GM20000 (cell line): ENCODE data around the gene PFN2.
"Not testable (repeated sequence)": the region's sequence is repeated elsewhere in the genome, so short reads cannot be mapped to it uniquely, and the experiment has no call there.

ENCODE experiments used
- DNase-seq: peaks from one replicate; pipeline ENCODE4 v3.0.0; 2012; ENCODE audit warnings: low spot score
- TF ChIP-seq, protein P1 (sequence below): IDR thresholded peaks from 2 replicates; pipeline ENCODE4 v1.5.1; 2012; ENCODE audit warnings: mild to moderate bottlenecking, control low read depth; ENCODE audit errors: extremely low read depth, missing control alignments

The PFN2 gene

DNA sequence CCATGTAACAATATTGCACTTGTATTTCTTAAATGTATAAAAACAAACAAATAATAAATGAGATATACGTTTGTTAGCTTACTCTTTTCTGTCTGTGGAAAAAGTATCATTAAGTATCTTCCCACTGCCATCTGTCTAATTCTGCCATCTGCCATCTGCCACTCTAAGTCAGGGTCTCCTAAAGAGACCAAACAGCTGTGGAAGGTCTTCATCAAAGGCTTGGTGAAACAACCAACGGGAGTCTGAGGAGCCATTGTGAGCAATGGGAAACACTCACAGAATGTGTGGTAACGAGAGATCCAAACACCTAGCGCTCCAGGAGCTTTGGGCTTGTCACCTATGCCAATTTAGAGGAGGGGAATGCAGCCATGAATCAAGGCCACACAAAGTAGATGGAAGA lies 28.7 kb upstream of the PFN2 start:
- TF ChIP-seq, protein P1, sequence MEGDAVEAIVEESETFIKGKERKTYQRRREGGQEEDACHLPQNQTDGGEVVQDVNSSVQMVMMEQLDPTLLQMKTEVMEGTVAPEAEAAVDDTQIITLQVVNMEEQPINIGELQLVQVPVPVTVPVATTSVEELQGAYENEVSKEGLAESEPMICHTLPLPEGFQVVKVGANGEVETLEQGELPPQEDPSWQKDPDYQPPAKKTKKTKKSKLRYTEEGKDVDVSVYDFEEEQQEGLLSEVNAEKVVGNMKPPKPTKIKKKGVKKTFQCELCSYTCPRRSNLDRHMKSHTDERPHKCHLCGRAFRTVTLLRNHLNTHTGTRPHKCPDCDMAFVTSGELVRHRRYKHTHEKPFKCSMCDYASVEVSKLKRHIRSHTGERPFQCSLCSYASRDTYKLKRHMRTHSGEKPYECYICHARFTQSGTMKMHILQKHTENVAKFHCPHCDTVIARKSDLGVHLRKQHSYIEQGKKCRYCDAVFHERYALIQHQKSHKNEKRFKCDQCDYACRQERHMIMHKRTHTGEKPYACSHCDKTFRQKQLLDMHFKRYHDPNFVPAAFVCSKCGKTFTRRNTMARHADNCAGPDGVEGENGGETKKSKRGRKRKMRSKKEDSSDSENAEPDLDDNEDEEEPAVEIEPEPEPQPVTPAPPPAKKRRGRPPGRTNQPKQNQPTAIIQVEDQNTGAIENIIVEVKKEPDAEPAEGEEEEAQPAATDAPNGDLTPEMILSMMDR = no peak
- DNase-seq = no peak

DNA sequence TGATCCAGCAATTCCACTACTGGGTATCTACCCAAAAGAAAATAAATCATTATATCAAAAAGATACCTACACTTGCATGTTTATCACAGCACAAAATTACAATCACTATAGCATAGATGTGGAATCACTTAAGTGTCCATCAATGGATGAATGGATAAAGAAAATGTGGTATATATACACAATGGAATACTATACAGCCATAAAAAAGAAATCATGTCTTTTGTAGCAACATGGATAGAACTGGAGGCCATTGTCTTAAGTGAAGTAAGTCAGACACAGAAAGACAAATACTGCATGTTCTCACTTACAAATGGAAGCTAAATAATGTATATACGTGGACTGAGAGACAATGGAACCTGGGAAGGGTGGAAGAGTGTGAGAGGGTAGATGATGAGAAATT lies 28.3 kb upstream of the PFN2 start:
- no peak for DNase-seq

DNA sequence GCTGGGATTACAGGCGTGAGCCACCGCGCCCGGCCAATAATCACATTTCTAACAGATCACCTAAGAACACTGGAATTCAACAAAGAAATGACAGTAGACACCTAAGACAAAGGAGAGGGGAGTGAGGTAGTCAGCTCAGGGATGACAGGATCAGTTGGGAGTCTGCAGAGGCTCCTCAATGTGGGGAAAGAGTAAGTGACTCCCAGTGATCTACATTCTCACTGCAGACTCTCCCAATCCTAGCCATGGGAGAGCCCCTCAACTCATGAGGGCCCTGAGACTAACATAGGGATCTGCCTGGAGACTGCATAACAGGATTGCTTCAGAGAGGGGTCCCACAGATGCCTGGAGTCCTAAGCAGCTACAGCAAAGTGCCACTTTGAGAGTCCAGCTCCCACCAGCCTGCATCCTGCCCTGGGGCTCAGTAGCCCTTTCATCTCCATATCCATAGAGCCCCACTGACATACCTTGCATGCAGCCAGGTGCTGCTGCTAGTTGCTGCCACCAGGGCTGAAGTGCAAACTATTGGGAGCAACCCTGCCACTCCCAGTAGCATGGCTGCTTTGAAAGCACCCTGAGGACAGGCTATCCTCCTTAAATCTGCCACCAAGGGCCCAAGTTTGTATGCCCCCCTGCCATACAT lies 21.8 kb upstream of the PFN2 start:
- no peak for DNase-seq
- TF ChIP-seq, protein P1 = no peak

More for the DNA sequence above, 28.3 kb upstream of the PFN2 start:
- TF ChIP-seq, protein P1 = no peak

DNA sequence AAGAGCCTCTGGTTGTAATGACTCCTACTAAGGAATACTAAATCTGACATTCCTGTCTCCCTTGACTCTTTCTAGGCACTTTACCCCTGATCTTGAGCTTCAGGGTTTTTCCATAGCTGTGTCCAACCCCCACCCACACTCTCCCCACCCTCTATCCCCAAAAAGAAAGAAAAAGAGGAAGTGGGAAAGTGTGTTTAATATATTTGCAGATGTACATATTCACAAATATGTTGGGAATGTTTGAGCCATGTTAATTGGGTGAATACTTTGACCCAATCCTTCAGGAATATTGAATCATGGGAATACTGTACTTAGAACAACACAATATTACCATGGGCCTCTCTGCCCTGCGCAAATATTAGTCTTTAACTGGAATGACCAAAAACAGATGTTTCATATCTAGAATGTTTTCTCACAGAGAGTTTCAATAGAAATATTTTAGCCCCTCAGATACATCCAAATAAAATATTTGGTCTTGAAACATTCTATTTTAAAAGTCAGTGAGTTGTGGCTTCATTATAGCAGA lies 19.8 kb upstream of the PFN2 start:
- no peak for DNase-seq
- TF ChIP-seq, protein P1 = no peak

DNA sequence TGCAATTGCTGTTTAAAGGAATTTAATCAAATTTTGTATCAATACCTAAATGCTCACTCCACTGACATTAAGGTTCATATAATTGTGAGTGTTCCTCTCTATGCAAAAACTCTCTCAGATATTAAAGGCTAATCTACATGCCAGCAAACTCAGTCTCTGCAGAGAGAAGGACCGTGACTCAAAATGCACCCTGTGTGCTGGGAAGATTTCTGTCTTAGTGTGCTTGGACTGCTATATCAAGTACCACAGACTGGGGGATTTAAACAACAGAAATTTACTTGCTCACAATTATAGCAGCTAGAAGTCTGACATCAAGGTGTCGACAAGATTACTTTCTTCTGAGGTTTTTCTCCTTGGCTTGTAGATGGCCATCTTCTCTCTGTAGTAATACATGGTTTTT lies 18.6 kb upstream of the PFN2 start:
- TF ChIP-seq, protein P1 = no peak
- DNase-seq = no peak

DNA sequence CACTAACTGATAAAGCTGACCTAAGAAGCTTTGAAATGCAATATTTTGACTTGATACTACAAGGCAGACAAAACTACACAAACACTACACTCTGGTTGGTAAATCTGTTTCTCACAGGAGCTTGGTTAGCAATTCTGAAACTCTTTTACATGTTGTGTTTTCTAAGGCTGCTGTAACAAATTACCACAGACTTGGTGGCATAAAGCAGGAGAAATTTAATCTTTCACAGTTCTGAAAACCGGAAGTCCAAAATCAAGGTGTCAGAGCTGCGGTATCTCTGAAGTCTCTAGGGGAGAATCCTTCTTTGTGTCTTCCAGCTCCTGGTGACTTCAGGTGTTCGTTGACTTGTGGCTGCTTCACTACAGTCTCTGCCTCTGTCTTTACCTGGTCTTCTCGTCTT lies 12.9 kb upstream of the PFN2 start:
- DNase-seq = no peak
- TF ChIP-seq, protein P1 = no peak

DNA sequence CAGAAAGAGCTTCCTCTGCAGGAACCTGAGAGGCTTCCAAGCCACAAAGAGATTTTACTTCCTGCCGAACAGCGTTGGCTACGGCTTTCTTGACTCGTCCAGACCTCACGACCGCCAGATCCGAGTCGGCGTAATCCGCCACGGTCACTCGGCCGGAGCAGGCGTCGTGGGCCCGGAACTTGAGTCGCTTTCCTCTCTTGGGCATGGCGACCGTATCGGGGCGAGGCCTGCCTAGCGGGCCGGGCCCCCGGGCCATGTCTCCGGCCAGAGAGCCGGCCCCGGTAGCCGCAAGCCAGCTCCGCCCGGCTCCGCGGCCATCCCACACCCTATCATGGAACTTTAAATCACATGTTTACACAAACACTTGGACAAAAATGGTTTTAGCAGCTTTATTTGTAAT lies 12.4 kb upstream of the PFN2 start:
- not testable (repeated sequence) for DNase-seq

DNA sequence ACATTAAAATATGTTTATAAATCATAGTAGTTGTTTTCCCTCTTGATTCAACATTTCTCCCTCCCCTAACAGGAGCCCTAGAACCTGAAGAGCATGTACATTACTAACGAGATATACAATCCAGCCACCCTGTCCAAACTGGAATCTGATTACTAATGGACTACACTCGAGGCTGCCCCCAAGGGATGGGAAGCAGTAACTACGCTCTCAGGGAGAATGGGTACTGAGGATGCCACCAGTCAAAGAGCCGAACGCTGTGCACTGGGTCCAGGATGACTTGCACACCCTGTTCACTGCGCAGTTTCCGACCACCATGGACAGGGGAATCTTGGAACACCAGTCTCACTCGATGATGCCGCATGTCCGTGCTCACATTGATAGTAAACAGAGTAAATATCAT lies 11.3 kb upstream of the PFN2 start:
- DNase-seq = not testable (repeated sequence)
